HL-60 (cell line): ENCODE results near the gene WDR26.

Experiments used
- DNase-seq, 2 experiments: peaks; one replicate each; pipeline ENCODE4 v3.0.0-alpha.2; 2010 to 2020; ENCODE audit warnings: low read depth in 1 of 2, low spot score in 1 of 2
- H3K27ac ChIP-seq: fragments of 250-450 bp; sonication (Bioruptor Pico); replicated peaks from 2 replicates; pipeline ENCODE4 v1.5.1; 2020; ENCODE audit warnings: mild to moderate bottlenecking, moderate library complexity
- H3K27me3 ChIP-seq: fragments of 250-450 bp; sonication (Bioruptor Pico); 2 replicates; pipeline ENCODE4 v1.5.1; 2021; ENCODE audit warnings: mild to moderate bottlenecking, moderate library complexity; ENCODE audit not compliant: insufficient read depth, poor library complexity, severe bottlenecking
- H3K4me3 ChIP-seq: replicated peaks from 2 replicates; pipeline ENCODE4 v1.5.1; 2011; ENCODE audit warnings: mild to moderate bottlenecking, control low read depth, low read length; ENCODE audit not compliant: insufficient read depth
- CTCF ChIP-seq: IDR thresholded peaks from one replicate; pipeline ENCODE4 v1.5.1; 2011; ENCODE audit warnings: low read length, control low read depth, inconsistent platforms; ENCODE audit not compliant: insufficient read depth
- GABPA ChIP-seq: IDR thresholded peaks from 2 replicates; pipeline ENCODE4 v1.6.1; 2012; ENCODE audit warnings: low read depth
- POLR2AphosphoS5 ChIP-seq: IDR thresholded peaks from 2 replicates; pipeline ENCODE4 v1.6.1; 2012; ENCODE audit warnings: low read depth
- REST ChIP-seq: IDR thresholded peaks from 2 replicates; pipeline ENCODE4 v1.6.1; 2012; ENCODE audit warnings: low read depth; ENCODE audit not compliant: insufficient replicate concordance
- SPI1 ChIP-seq: IDR thresholded peaks from 2 replicates; pipeline ENCODE4 v1.6.1; 2012; ENCODE audit warnings: low read depth, mild to moderate bottlenecking, borderline replicate concordance

WDR26 gene

GRCh38 chr1:224458296-224458695, 23.7 kb upstream of the WDR26 start:
- no peak for DNase-seq
- no peak overlapping the region for H3K4me3 ChIP-seq
- no peak overlapping the region for H3K27ac ChIP-seq
- TF ChIP-seq SPI1 (no peak), POLR2AphosphoS5 (no peak), REST (no peak), CTCF (no peak), GABPA (no peak)
- no peaks in the 10 kb centered on the region for H3K27me3 ChIP-seq

- DNase-seq = no peak
- Histone ChIP-seq H3K27me3 (no peaks in the 10 kb centered on the region), H3K4me3 (no peak overlapping the region), H3K27ac (no peak overlapping the region)
- no peak for TF ChIP-seq SPI1
- no peak for TF ChIP-seq CTCF
- TF ChIP-seq POLR2AphosphoS5 = no peak
- TF ChIP-seq REST = no peak
- TF ChIP-seq GABPA = no peak
Observed at GRCh38 chr1:224457782-224458144, 23.2 kb upstream of the WDR26 start.

- Histone ChIP-seq H3K27ac (peak overlapping the region; percentile 25), H3K4me3 (no peak overlapping the region), H3K27me3 (no peaks in the 10 kb centered on the region)
- DNase-seq = peak in 1 of 2 experiments; percentile 17
- no peak for TF ChIP-seq REST
- TF ChIP-seq POLR2AphosphoS5 = no peak
- no peak for TF ChIP-seq CTCF
- TF ChIP-seq SPI1 = no peak
- TF ChIP-seq GABPA = no peak
Observed at GRCh38 chr1:224456637-224456953, 22.0 kb upstream of the WDR26 start.
